ENCODE data around the gene UGT1A3. TPM values are rescaled to one million over a fixed set of nuclear protein-coding genes. Genes with fewer than 3 reads are reported as not detected.
A peak's percentile ranks its signal among the peaks of the same experiment; 100 is the strongest.

UGT1A3 gene
- total RNA-seq, 1 experiment from 2014 or later = 5.9 TPM

DNA sequence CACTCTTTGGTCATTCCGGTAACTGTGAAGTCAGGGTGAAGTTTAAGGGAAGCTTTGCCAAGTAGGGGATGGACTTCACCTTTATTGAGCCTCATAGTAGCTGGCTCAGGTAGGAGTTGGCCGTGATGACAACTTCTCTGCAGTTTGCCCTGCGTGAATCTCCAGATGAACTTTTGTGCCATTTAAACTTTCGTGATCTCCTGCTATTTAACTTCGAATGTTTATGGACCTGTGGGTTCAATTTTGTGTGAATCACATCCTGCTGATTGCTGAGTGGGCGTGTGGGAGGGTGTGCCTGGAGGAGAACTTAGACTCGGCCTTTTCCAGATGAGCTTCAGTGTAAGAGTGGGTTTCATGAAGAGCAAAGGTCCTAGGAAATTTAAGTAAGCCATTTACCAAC is 35.4 kb downstream of the UGT1A3 start:
- CTCF ChIA-PET = interaction anchor here (0.6 kb wide), 1 partner anchor 77 kb away, joined by 3 read pairs; no protein-coding TSS in a partner anchor
- Mint-ChIP-seq H3K4me1 (ENCODE audit: low read depth, unreplicated experiment) (peaks cover 68% of the 10 kb centered on the region), H3K36me3 (ENCODE audit: insufficient read depth, unreplicated experiment) (peaks cover 22% of the 10 kb centered on the region), H3K9me3 (ENCODE audit: low read depth, unreplicated experiment) (no peaks in the 10 kb centered on the region), H3K27ac (ENCODE audit: unreplicated experiment) (peak overlapping the region; percentile 50), H3K4me3 (ENCODE audit: low read depth, unreplicated experiment) (peak overlapping the region; percentile 45), H3K27me3 (ENCODE audit: unreplicated experiment) (no peaks in the 10 kb centered on the region)
- TF ChIP-seq, protein P1, sequence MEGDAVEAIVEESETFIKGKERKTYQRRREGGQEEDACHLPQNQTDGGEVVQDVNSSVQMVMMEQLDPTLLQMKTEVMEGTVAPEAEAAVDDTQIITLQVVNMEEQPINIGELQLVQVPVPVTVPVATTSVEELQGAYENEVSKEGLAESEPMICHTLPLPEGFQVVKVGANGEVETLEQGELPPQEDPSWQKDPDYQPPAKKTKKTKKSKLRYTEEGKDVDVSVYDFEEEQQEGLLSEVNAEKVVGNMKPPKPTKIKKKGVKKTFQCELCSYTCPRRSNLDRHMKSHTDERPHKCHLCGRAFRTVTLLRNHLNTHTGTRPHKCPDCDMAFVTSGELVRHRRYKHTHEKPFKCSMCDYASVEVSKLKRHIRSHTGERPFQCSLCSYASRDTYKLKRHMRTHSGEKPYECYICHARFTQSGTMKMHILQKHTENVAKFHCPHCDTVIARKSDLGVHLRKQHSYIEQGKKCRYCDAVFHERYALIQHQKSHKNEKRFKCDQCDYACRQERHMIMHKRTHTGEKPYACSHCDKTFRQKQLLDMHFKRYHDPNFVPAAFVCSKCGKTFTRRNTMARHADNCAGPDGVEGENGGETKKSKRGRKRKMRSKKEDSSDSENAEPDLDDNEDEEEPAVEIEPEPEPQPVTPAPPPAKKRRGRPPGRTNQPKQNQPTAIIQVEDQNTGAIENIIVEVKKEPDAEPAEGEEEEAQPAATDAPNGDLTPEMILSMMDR (IDR thresholded peaks at IDR 0.05; ENCODE audit: unreplicated experiment) = no peak
- peak; percentile 7 for DNase-seq
- intact Hi-C loops (cut with micrococcal nuclease; ENCODE audit: unreplicated experiment) = loop anchor here (5.0 to 10.0 kb wide), 2 partner anchors 72 to 129 kb away; partner anchors contain the start of genes UGT1A10 and UGT1A6
- BruUV-seq (replicated peaks) = no TSS peak

DNA sequence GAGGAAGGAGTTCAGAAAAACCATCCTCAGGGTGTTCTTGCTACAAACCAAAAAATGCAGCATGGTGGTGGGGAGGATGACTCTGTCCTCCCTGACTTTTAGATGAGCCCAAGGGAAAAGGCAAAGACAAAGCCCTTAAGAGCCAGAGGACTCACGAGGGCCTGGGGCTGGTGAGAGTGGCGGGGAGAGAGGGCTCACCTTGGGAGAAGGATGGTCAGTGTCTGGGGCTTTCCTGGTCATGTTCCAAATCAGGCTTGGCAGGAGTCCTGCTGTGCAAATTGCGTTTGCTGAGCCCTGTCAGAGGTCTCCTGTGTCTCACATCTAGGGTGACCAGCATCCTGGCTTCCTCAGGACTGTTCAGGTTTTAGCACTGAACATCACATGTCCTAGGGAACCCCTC is 35.9 kb downstream of the UGT1A3 start:
- peak overlapping the region; percentile 45 for H3K4me3 Mint-ChIP-seq (ENCODE audit: low read depth, unreplicated experiment)
- H3K27ac Mint-ChIP-seq (ENCODE audit: unreplicated experiment) = peak overlapping the region; percentile 50
- no TSS peak for BruUV-seq (replicated peaks)
- TF ChIP-seq, protein P1 (IDR thresholded peaks at IDR 0.05; ENCODE audit: unreplicated experiment) = no peak
- CTCF ChIA-PET = interaction anchor here (0.6 kb wide), 1 partner anchor 77 kb away, joined by 3 read pairs; no protein-coding TSS in a partner anchor
- H3K27me3 Mint-ChIP-seq (ENCODE audit: unreplicated experiment) = no peaks in the 10 kb centered on the region
- H3K4me1 Mint-ChIP-seq (ENCODE audit: low read depth, unreplicated experiment) = peaks cover 63% of the 10 kb centered on the region
- intact Hi-C loops (cut with micrococcal nuclease; ENCODE audit: unreplicated experiment) = loop anchor here (5.0 to 10.0 kb wide), 2 partner anchors 72 to 130 kb away; partner anchors contain the start of genes UGT1A10 and UGT1A6
- no peak for DNase-seq
- H3K36me3 Mint-ChIP-seq (ENCODE audit: insufficient read depth, unreplicated experiment) = peaks cover 24% of the 10 kb centered on the region
- H3K9me3 Mint-ChIP-seq (ENCODE audit: low read depth, unreplicated experiment) = no peaks in the 10 kb centered on the region

DNA sequence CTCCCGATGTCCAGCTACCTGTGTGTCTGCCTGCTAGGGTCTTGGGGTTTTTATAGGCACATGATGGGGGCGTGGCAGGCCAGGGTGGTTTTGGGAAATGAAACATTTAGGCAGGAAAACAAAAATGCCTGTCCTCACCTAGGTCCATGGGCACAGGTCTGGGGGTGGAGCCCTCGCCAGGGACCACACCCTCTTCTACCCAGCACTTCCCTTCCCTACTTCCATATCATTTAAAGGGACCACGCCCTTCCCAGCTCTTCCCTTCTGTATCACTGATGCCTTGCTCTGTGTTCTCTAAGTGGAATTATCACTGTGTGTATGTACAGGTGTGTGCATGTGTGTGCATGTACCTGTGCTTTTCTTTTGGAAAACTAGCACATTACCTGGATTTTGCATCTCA is 37.6 kb downstream of the UGT1A3 start:
- TF ChIP-seq, protein P1 (IDR thresholded peaks at IDR 0.05; ENCODE audit: unreplicated experiment) = no peak
- Mint-ChIP-seq H3K27me3 (ENCODE audit: unreplicated experiment) (no peaks in the 10 kb centered on the region), H3K36me3 (ENCODE audit: insufficient read depth, unreplicated experiment) (peaks cover 24% of the 10 kb centered on the region), H3K27ac (ENCODE audit: unreplicated experiment) (no peak overlapping the region), H3K4me3 (ENCODE audit: low read depth, unreplicated experiment) (no peak overlapping the region), H3K9me3 (ENCODE audit: low read depth, unreplicated experiment) (no peaks in the 10 kb centered on the region), H3K4me1 (ENCODE audit: low read depth, unreplicated experiment) (peaks cover 47% of the 10 kb centered on the region)
- no peak for DNase-seq
- no TSS peak for BruUV-seq (replicated peaks)
- CTCF ChIA-PET = no interaction called here
- intact Hi-C loops (cut with micrococcal nuclease; ENCODE audit: unreplicated experiment) = loop anchor here (2.0 to 10.0 kb wide), 2 partner anchors 38 to 132 kb away; partner anchors contain the start of genes UGT1A10 and UGT1A3

DNA sequence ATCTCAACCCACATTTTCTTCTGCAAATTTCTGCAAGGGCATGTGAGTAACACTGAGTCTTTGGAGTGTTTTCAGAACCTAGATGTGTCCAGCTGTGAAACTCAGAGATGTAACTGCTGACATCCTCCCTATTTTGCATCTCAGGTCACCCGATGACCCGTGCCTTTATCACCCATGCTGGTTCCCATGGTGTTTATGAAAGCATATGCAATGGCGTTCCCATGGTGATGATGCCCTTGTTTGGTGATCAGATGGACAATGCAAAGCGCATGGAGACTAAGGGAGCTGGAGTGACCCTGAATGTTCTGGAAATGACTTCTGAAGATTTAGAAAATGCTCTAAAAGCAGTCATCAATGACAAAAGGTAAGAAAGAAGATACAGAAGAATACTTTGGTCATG is 39.2 kb downstream of the UGT1A3 start:
- intact Hi-C loops (cut with micrococcal nuclease; ENCODE audit: unreplicated experiment) = loop anchor here (10.0 kb wide), 1 partner anchor 133 kb away; the partner anchor contains the start of gene UGT1A10
- no peak for DNase-seq
- H3K27me3 Mint-ChIP-seq (ENCODE audit: unreplicated experiment) = no peaks in the 10 kb centered on the region
- TF ChIP-seq, protein P1 (IDR thresholded peaks at IDR 0.05; ENCODE audit: unreplicated experiment) = no peak
- CTCF ChIA-PET = no interaction called here
- BruUV-seq (replicated peaks) = no TSS peak
- H3K4me1 Mint-ChIP-seq (ENCODE audit: low read depth, unreplicated experiment) = peaks cover 31% of the 10 kb centered on the region
- H3K27ac Mint-ChIP-seq (ENCODE audit: unreplicated experiment) = no peak overlapping the region
- H3K36me3 Mint-ChIP-seq (ENCODE audit: insufficient read depth, unreplicated experiment) = peaks cover 24% of the 10 kb centered on the region
- H3K4me3 Mint-ChIP-seq (ENCODE audit: low read depth, unreplicated experiment) = no peak overlapping the region
- H3K9me3 Mint-ChIP-seq (ENCODE audit: low read depth, unreplicated experiment) = no peaks in the 10 kb centered on the region

All from Calu3 (cell line).